Heart right ventricle (tissue), 16 donors: Measurements from ENCODE around the gene HLA-DMA. TPM values are rescaled to one million over a fixed set of nuclear protein-coding genes. Genes with fewer than 3 reads are reported as not detected.

Experiments
- ATAC-seq, 8 donors: fragments of 200-7000 bp; cut with Tn5 transposase; one replicate each; pipeline ENCODE4 v1.9.1; 2020; ENCODE audit warnings: mild to moderate bottlenecking in 8 of 8, moderate library complexity in 8 of 8, moderate number of reproducible peaks in 1 of 8
- DNase-seq, 2 donors: peaks; one replicate each; pipeline ENCODE4 v3.0.0-alpha.2; 2020
- H3K27ac ChIP-seq, 10 donors: fragments of 200-600 bp; sonication (generic) in 2 of 10; one replicate each; pipeline versions ENCODE4 v1.5.0 to v1.8.0; 2020 to 2022; ENCODE audit warnings: mild to moderate bottlenecking in 3 of 10
- H3K27me3 ChIP-seq, 7 donors: fragments of 200-600 bp; one replicate each; pipeline ENCODE4 v1.8.0; 2021 to 2022; ENCODE audit warnings: mild to moderate bottlenecking in 2 of 7
- H3K36me3 ChIP-seq, 9 donors: fragments of 200-600 bp; sonication (generic) in 1 of 9; one replicate each; pipeline versions ENCODE4 v1.5.0 to v1.8.0; 2020 to 2022; ENCODE audit warnings: mild to moderate bottlenecking in 2 of 9
- H3K4me1 ChIP-seq, 9 donors: fragments of 200-600 bp; sonication (generic) in 1 of 9; one replicate each; pipeline versions ENCODE4 v1.5.0 to v1.8.0; 2020 to 2022; ENCODE audit warnings: mild to moderate bottlenecking in 4 of 9
- H3K4me3 ChIP-seq, 10 donors: fragments of 200-600 bp; sonication (generic) in 2 of 10; one replicate each; pipeline versions ENCODE4 v1.5.0 to v1.8.0; 2020 to 2022; ENCODE audit warnings: mild to moderate bottlenecking in 7 of 10, moderate library complexity in 2 of 10
- H3K9me3 ChIP-seq, 11 donors: fragments of 200-600 bp in 10 of 11; sonication (generic) in 2 of 11; one replicate each; pipeline versions ENCODE4 v1.5.0 to v1.8.0; 2013 to 2022; ENCODE audit warnings: mild to moderate bottlenecking in 2 of 11, control low read depth in 1 of 11, moderate library complexity in 1 of 11
- WGBS, 2 donors: extraction: QIAGEN DNeasy Blood & Tissue Kit; methylation state at CpG; one replicate each; pipeline ENCODE4 v1.1.7; 2013; ENCODE audit warnings: inconsistent platforms in 1 of 2; 5-methylcytosine and 5-hydroxymethylcytosine counted together
- intact Hi-C, 10 donors: fragments of 100-400 bp; cut with DNase I; formaldehyde crosslinking; loops; one replicate each; pipeline versions ENCODE4 v1.11.1 to v1.14.2; 2022
- polyA plus RNA-seq, 2 donors: library from polyadenylated mRNA; stranded (reverse); fragments of 200-250 nt; gene quantifications; one replicate each; pipeline ENCODE4 v1.2.3, GENCODE V29; 2013
- total RNA-seq, 10 donors: library from RNA; stranded (reverse); fragmentation: NEBNext Ultra II Directional in 3 of 10; extraction: Animal tissue kit (Norgen Biotek cat#: 25700) in 3 of 10; gene quantifications; one replicate each; pipeline versions ENCODE4 v1.2.1 to v1.2.4, GENCODE V29; 2021 to 2023
- TF ChIP-seq, protein P1 (sequence below), 9 donors: fragments of 200-600 bp; sonication (generic) in 2 of 9; IDR thresholded peaks; one replicate each; pipeline versions ENCODE4 v1.5.0 to v1.8.0; 2021 to 2022; ENCODE audit warnings: antibody characterized with exemption in 9 of 9, mild to moderate bottlenecking in 5 of 9, moderate library complexity in 1 of 9
- donor health status: Arrhythmogenic right ventricular cardiomyopathy.
- donor health status: ischemic (EF 13 %, LVEDD 7.1; RV severe dilation, severe dysfunction).
- donor health status: healthy with polysubstance abuse.
- donor health status: DM: no; HTN: yes; CAD: no.
- donor health status: DM: no; HTN: no; CAD: no.
- donor health status: ischemic (EF 25% LVEDD 6.9; RV normal size, moderate dysfunction).
- donor health status: ischemic (EF 25% LVEDD 5.7; RV mildly dilated, moderate dysfunction).
- donor health status: healthy.
- donor health status: DM: yes; HTN: yes; CAD: no.
- donor health status: Ischemic cardiomyopathy.
- donor health status: ischemic (EF 35%, LVEDD 5.7; RV mildly dilated, moderate dysfunction).
- donor health status: nonischemic (EF 11% LVEDD 7.7; RV severe dilation, severe dysfunction).
- donor health status: DM: yes; HTN: yes; CAD: no.
- donor health status: PGD.
- donor health status: ischemic (EF 29% LVEDD 5.4; RV normal size, mild dysfunction).
- donor health status: nonischemic (EF 23%, LVEDD 6.1; RV moderate dilation, normal function).

HLA-DMA gene
- total and polyA plus RNA-seq, 12 donors: 7.8 to 106 (median 14.5) TPM

DNA sequence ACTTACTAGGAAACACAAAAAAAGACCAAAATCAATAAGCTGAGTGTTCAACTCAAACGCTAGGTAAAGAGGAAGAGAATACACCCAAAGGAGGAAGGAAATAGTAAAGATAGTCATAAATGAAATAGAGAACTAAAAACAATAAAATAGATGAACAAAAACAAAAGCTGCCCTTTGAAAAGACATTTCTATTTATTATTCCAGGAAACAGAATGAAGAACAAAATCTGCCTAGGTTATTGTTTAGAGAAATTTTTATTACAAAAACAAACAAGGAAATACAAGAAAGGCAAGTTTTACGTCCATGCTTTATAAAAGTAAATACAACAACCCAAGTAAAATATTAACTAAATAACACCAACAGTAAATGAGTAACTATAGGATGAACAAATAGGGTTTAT lies 32.2 kb downstream of the HLA-DMA start:
- Histone ChIP-seq H3K9me3 (no peaks in the 10 kb centered on the region), H3K4me1 (peaks cover 0 to 19% (median 0%) of the 10 kb centered on the region in 9 donors), H3K4me3 (no peak overlapping the region), H3K27ac (peak overlapping the region in 1 of 10 donors; percentile 24), H3K27me3 (peaks cover 0 to 19% (median 6%) of the 10 kb centered on the region in 7 donors), H3K36me3 (no peaks in the 10 kb centered on the region)
- TF ChIP-seq, protein P1, sequence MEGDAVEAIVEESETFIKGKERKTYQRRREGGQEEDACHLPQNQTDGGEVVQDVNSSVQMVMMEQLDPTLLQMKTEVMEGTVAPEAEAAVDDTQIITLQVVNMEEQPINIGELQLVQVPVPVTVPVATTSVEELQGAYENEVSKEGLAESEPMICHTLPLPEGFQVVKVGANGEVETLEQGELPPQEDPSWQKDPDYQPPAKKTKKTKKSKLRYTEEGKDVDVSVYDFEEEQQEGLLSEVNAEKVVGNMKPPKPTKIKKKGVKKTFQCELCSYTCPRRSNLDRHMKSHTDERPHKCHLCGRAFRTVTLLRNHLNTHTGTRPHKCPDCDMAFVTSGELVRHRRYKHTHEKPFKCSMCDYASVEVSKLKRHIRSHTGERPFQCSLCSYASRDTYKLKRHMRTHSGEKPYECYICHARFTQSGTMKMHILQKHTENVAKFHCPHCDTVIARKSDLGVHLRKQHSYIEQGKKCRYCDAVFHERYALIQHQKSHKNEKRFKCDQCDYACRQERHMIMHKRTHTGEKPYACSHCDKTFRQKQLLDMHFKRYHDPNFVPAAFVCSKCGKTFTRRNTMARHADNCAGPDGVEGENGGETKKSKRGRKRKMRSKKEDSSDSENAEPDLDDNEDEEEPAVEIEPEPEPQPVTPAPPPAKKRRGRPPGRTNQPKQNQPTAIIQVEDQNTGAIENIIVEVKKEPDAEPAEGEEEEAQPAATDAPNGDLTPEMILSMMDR (IDR thresholded peaks at IDR 0.05): no peak
- WGBS, 2 donors: 49 to 74% methylated on average over 2 of the region's 2 CpGs
- ATAC-seq (no peak), DNase-seq (no peak)
- intact Hi-C loops: no loop called here

DNA sequence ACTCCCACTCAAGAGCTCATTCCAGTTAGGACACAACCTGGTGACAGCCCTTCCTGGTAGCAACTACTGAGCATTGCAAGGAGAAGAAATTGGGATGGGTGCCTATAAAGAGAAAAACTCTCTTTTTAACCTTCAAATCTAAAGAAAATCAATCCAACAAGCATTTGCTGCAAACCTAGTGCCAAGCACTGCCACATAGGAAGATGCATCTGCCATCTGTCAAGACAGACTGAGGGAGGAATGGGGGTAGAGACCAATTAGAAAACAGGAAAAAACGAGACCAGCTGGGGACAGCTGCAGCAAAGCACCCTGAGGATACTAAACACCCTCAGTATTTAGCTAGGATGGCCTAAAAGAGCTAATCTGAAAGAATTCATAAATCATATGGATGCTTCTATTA lies 39.9 kb downstream of the HLA-DMA start:
- no peak for ATAC-seq
- H3K27me3 ChIP-seq: peaks cover 0 to 14% (median 4%) of the 10 kb centered on the region in 7 donors
- no peak overlapping the region for H3K4me3 ChIP-seq
- 51% methylated on average over 1 of the region's 1 CpG for WGBS, 2 donors
- no peak overlapping the region for H3K27ac ChIP-seq
- DNase-seq: no peak
- TF ChIP-seq, protein P1 (IDR thresholded peaks at IDR 0.05): no peak
- intact Hi-C loops: loop anchor here in 1 of 10 donors (10.0 kb wide), 1 partner anchor 322 kb away; no protein-coding TSS in a partner anchor
- H3K4me1 ChIP-seq: peaks cover 0 to 11% (median 0%) of the 10 kb centered on the region in 9 donors
- H3K36me3 ChIP-seq: no peaks in the 10 kb centered on the region
- no peaks in the 10 kb centered on the region for H3K9me3 ChIP-seq

DNA sequence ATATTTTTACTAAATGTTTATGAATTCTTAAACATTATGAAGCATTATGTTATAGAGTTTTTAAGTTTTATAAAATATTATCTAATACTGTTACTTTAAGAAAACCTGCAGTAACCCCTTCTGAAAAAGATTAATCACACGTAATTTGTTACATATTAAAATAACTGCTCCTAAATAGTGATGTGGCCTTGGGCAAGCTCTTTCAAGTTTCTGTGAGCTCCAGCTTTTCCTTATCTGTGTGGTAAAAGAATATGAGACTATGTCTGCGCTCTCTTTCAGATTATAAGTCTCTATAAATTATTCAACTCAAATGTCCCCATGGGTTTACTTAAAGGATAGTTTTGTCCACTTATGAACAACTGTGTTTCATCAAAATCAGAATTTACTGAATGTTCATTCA lies 44.0 kb downstream of the HLA-DMA start:
- H3K9me3 ChIP-seq: no peaks in the 10 kb centered on the region
- ATAC-seq: no peak
- H3K36me3 ChIP-seq: no peaks in the 10 kb centered on the region
- H3K27ac ChIP-seq: no peak overlapping the region
- H3K4me3 ChIP-seq: no peak overlapping the region
- 81 to 83% methylated on average over 2 of the region's 2 CpGs for whole genome bisulfite sequencing, 2 donors
- TF ChIP-seq, protein P1 (IDR thresholded peaks at IDR 0.05): no peak
- H3K4me1 ChIP-seq: no peaks in the 10 kb centered on the region
- intact Hi-C loops: no loop called here
- H3K27me3 ChIP-seq: peaks cover 0 to 14% (median 3%) of the 10 kb centered on the region in 7 donors
- DNase-seq: no peak

DNA sequence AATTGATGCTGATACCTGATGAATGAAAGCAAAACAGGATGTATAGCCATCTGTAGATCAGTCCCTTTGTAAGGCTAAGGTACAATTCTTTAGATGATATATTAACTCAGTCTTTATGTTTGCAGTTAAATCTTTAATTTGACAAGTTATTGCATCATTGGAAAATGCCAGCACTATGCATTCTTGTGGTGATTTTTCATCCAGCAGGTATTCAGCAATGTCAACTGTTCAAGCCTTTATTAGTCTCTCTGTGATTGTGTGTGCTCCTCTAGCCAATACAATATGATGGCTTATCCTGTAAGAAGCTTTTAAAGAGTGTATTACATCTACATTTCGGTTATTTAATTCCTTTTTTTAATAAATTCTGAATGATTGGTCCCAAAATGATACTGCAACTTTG lies 46.4 kb downstream of the HLA-DMA start:
- no peak for DNase-seq
- no peak overlapping the region for H3K27ac ChIP-seq
- no peak overlapping the region for H3K4me3 ChIP-seq
- intact Hi-C loops: no loop called here
- ATAC-seq: no peak
- H3K9me3 ChIP-seq: no peaks in the 10 kb centered on the region
- H3K36me3 ChIP-seq: peaks cover 0 to 4% (median 0%) of the 10 kb centered on the region in 9 donors
- H3K27me3 ChIP-seq: peaks cover 0 to 3% (median 0%) of the 10 kb centered on the region in 7 donors
- no peaks in the 10 kb centered on the region for H3K4me1 ChIP-seq
- whole genome bisulfite sequencing, 2 donors: 48 to 57% methylated on average over 1 of the region's 1 CpG
- TF ChIP-seq, protein P1 (IDR thresholded peaks at IDR 0.05): no peak
